ENCODE results near the gene TCF12.
A peak's percentile ranks its signal among the peaks of the same experiment; 100 is the strongest.
"Not testable (repeated sequence)": the region's sequence is repeated elsewhere in the genome, so short reads cannot be mapped to it uniquely, and the experiment has no call there.

The TCF12 gene

GRCh38 chr15:57118013-57118799 lies 199.8 kb downstream of the TCF12 start:
- FAIRE-seq (no peak), DNase-seq (ENCODE audit: insufficient read length, low spot score) (no peak)

GRCh38 chr15:57122080-57122840 lies 203.8 kb downstream of the TCF12 start:
- FAIRE-seq (no peak), DNase-seq (ENCODE audit: insufficient read length, low spot score) (no peak)

GRCh38 chr15:57124036-57124435 lies 205.6 kb downstream of the TCF12 start:
- no peak for FAIRE-seq

GRCh38 chr15:57129064-57129463 lies 210.6 kb downstream of the TCF12 start:
- DNase-seq (ENCODE audit: insufficient read length, low spot score) (no peak), FAIRE-seq (no peak)

More at GRCh38 chr15:57124036-57124435, 205.6 kb downstream of the TCF12 start:
- DNase-seq (ENCODE audit: insufficient read length, low spot score) = no peak

- DNase-seq (ENCODE audit: insufficient read length, low spot score) (no peak), FAIRE-seq (no peak)
These were observed 212.5 kb downstream of the TCF12 start for GRCh38 chr15:57130956-57131355.

- DNase-seq (ENCODE audit: insufficient read length, low spot score) (no peak), FAIRE-seq (no peak)
These were observed 214.9 kb downstream of the TCF12 start for GRCh38 chr15:57133127-57133968.

GRCh38 chr15:57134071-57134605 lies 215.7 kb downstream of the TCF12 start:
- FAIRE-seq = no peak
- no peak for DNase-seq (ENCODE audit: insufficient read length, low spot score)

- FAIRE-seq (no peak), DNase-seq (ENCODE audit: insufficient read length, low spot score) (no peak)
These were observed 216.4 kb downstream of the TCF12 start for GRCh38 chr15:57134851-57135250.

GRCh38 chr15:57135800-57136199 lies 217.4 kb downstream of the TCF12 start:
- DNase-seq (ENCODE audit: insufficient read length, low spot score) (no peak), FAIRE-seq (no peak)

GRCh38 chr15:57138349-57138788 lies 219.9 kb downstream of the TCF12 start:
- DNase-seq (ENCODE audit: insufficient read length, low spot score) = peak; percentile 52
- FAIRE-seq = no peak

GRCh38 chr15:57143511-57144078 lies 225.2 kb downstream of the TCF12 start:
- DNase-seq (ENCODE audit: insufficient read length, low spot score) = no peak
- FAIRE-seq = no peak

GRCh38 chr15:57144448-57144847 lies 226.0 kb downstream of the TCF12 start:
- no peak for DNase-seq (ENCODE audit: insufficient read length, low spot score)
- FAIRE-seq = no peak

GRCh38 chr15:57146506-57147201 lies 228.2 kb downstream of the TCF12 start:
- DNase-seq (ENCODE audit: insufficient read length, low spot score) = no peak
- FAIRE-seq = no peak

GRCh38 chr15:57147621-57148020 lies 229.2 kb downstream of the TCF12 start:
- DNase-seq (ENCODE audit: insufficient read length, low spot score) = no peak
- FAIRE-seq = no peak

- DNase-seq (ENCODE audit: insufficient read length, low spot score) (no peak), FAIRE-seq (no peak)
These were observed 229.8 kb downstream of the TCF12 start for GRCh38 chr15:57148262-57148661.

GRCh38 chr15:57149196-57149595 lies 230.8 kb downstream of the TCF12 start:
- DNase-seq (ENCODE audit: insufficient read length, low spot score) (no peak), FAIRE-seq (no peak)

GRCh38 chr15:57150066-57150865 lies 231.8 kb downstream of the TCF12 start:
- DNase-seq (ENCODE audit: insufficient read length, low spot score) = no peak
- no peak for FAIRE-seq

- DNase-seq (ENCODE audit: insufficient read length, low spot score); FAIRE-seq: not testable (repeated sequence)
These were observed 232.4 kb downstream of the TCF12 start for GRCh38 chr15:57150866-57151203.

GRCh38 chr15:57152133-57152532 lies 233.7 kb downstream of the TCF12 start:
- no peak for DNase-seq (ENCODE audit: insufficient read length, low spot score)

More at GRCh38 chr15:57152133-57152532, 233.7 kb downstream of the TCF12 start:
- FAIRE-seq = no peak

Data from HTR-8/SVneo (cell line).